Cerebellar nuclear complex (tissue), 1 donor: ENCODE measurements around the gene LYVE1.

Experiments used
- DNase-seq, 2 experiments: peaks; one replicate each; lab custom pipeline; 2025; lab: John Stamatoyannopoulos, UW

LYVE1 gene

GRCh38 chr11:10522276-10522675 is 46.2 kb downstream of the LYVE1 start:
- no peak for DNase-seq

- no peak for DNase-seq
Observed at GRCh38 chr11:10520562-10520961, 47.9 kb downstream of the LYVE1 start.

- DNase-seq, result no peak
Observed at GRCh38 chr11:10519630-10520029, 48.8 kb downstream of the LYVE1 start.

- DNase-seq, result no peak
Observed at GRCh38 chr11:10518891-10519290, 49.6 kb downstream of the LYVE1 start.

- no peak for DNase-seq
Observed at GRCh38 chr11:10518123-10518522, 50.3 kb downstream of the LYVE1 start.

- no peak for DNase-seq
Observed at GRCh38 chr11:10515418-10515817, 53.0 kb downstream of the LYVE1 start.

- DNase-seq, result no peak
Observed at GRCh38 chr11:10514709-10515108, 53.8 kb downstream of the LYVE1 start.

- no peak for DNase-seq
Observed at GRCh38 chr11:10514202-10514601, 54.3 kb downstream of the LYVE1 start.

- DNase-seq, result no peak
Observed at GRCh38 chr11:10511181-10511621, 57.3 kb downstream of the LYVE1 start.
